ENCODE results near the gene MARCHF10. TPM values are rescaled to one million over a fixed set of nuclear protein-coding genes. Genes with fewer than 3 reads are reported as not detected.

MARCHF10 gene
- total RNA-seq, 1 donor from 2014 or later: not detected

- DNase-seq (peak; percentile 74), ATAC-seq (peak; percentile 59)
- Histone ChIP-seq H3K4me1 (no peaks in the 10 kb centered on the region), H3K27ac (no peak overlapping the region), H3K36me3 (peaks cover 44% of the 10 kb centered on the region), H3K27me3 (no peaks in the 10 kb centered on the region), H3K4me3 (no peak overlapping the region), H3K9me3 (no peaks in the 10 kb centered on the region)
- intact Hi-C loops (cut with DNase I): no loop called here
- TF ChIP-seq CTCF (IDR thresholded peaks at IDR 0.05): no peak
Measured at GRCh38 chr17:62680541-62681052, 127.5 kb downstream of the MARCHF10 start.

GRCh38 chr17:62679866-62680377, 128.2 kb downstream of the MARCHF10 start:
- Histone ChIP-seq H3K4me3 (no peak overlapping the region), H3K9me3 (no peaks in the 10 kb centered on the region), H3K27ac (no peak overlapping the region), H3K27me3 (no peaks in the 10 kb centered on the region), H3K4me1 (peaks cover 2% of the 10 kb centered on the region), H3K36me3 (peaks cover 44% of the 10 kb centered on the region)
- no peak for TF ChIP-seq CTCF (IDR thresholded peaks at IDR 0.05)
- DNase-seq: no peak
- intact Hi-C loops (cut with DNase I): no loop called here
- ATAC-seq: peak; percentile 3

- intact Hi-C loops (cut with DNase I): no loop called here
- Histone ChIP-seq H3K4me1 (peaks cover 4% of the 10 kb centered on the region), H3K9me3 (no peaks in the 10 kb centered on the region), H3K27me3 (no peaks in the 10 kb centered on the region), H3K4me3 (no peak overlapping the region), H3K36me3 (peaks cover 48% of the 10 kb centered on the region), H3K27ac (no peak overlapping the region)
- no peak for TF ChIP-seq CTCF (IDR thresholded peaks at IDR 0.05)
- DNase-seq (no peak), ATAC-seq (no peak)
Measured at GRCh38 chr17:62678214-62678919, 129.7 kb downstream of the MARCHF10 start.

- Histone ChIP-seq H3K27me3 (no peaks in the 10 kb centered on the region), H3K4me3 (no peak overlapping the region), H3K27ac (no peak overlapping the region), H3K36me3 (peaks cover 45% of the 10 kb centered on the region), H3K4me1 (peaks cover 4% of the 10 kb centered on the region), H3K9me3 (no peaks in the 10 kb centered on the region)
- no peak for TF ChIP-seq CTCF (IDR thresholded peaks at IDR 0.05)
- intact Hi-C loops (cut with DNase I): no loop called here
- ATAC-seq (no peak), DNase-seq (no peak)
Measured at GRCh38 chr17:62676952-62677596, 131.0 kb downstream of the MARCHF10 start.

GRCh38 chr17:62676231-62676943, 131.7 kb downstream of the MARCHF10 start:
- intact Hi-C loops (cut with DNase I): no loop called here

More at GRCh38 chr17:62676231-62676943, 131.7 kb downstream of the MARCHF10 start:
- peaks cover 4% of the 10 kb centered on the region for H3K4me1 ChIP-seq
- no peak overlapping the region for H3K4me3 ChIP-seq
- peaks cover 46% of the 10 kb centered on the region for H3K36me3 ChIP-seq
- no peak overlapping the region for H3K27ac ChIP-seq
- no peaks in the 10 kb centered on the region for H3K9me3 ChIP-seq
- DNase-seq: no peak
- TF ChIP-seq CTCF (IDR thresholded peaks at IDR 0.05): no peak
- ATAC-seq: no peak
- H3K27me3 ChIP-seq: no peaks in the 10 kb centered on the region
